ENCODE measurements around the gene ATP5F1A.

DNA sequence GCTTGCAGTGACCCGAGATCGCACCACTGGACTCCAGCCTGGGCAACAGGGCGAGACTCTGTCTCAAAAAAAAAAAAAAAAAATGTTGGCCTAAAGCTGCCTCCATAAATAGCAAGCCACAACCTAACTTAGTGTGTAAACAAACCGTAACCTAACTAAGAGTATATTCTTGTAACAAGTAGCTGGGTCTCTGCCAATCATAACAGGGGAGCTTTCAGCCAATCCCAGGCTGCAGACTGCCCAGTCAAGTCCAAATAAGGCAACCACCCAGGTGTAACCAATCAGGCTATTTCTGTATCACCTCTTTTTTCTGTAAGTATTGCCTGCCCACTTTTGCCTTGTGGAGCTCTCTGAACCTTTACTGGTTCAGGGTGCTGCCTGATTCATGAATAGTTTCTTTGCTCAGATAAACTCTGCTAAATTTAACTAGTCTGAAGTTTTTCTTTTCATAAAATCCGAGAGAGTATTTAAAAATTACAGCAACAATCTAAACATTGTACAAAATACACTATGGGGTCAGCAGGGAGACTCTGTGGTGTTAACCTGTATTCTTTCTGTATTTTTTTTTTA is 30.6 kb downstream of the ATP5F1A start:
- no peak for TF ChIP-seq EZH2 (IDR thresholded peaks at IDR 0.05)
- TF ChIP-seq, protein P1, sequence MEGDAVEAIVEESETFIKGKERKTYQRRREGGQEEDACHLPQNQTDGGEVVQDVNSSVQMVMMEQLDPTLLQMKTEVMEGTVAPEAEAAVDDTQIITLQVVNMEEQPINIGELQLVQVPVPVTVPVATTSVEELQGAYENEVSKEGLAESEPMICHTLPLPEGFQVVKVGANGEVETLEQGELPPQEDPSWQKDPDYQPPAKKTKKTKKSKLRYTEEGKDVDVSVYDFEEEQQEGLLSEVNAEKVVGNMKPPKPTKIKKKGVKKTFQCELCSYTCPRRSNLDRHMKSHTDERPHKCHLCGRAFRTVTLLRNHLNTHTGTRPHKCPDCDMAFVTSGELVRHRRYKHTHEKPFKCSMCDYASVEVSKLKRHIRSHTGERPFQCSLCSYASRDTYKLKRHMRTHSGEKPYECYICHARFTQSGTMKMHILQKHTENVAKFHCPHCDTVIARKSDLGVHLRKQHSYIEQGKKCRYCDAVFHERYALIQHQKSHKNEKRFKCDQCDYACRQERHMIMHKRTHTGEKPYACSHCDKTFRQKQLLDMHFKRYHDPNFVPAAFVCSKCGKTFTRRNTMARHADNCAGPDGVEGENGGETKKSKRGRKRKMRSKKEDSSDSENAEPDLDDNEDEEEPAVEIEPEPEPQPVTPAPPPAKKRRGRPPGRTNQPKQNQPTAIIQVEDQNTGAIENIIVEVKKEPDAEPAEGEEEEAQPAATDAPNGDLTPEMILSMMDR (IDR thresholded peaks at IDR 0.05), result no peak
- no peak for TF ChIP-seq EZH2phosphoT487 (IDR thresholded peaks at IDR 0.05)

Measured in neural progenitor cell (in vitro differentiated cells).